GM19438 (cell line): Measurements from ENCODE around the gene FBXW10.
"Not testable (repeated sequence)": the region's sequence is repeated elsewhere in the genome, so short reads cannot be mapped to it uniquely, and the experiment has no call there.

Experiments used
- ATAC-seq: cut with Tn5 transposase; IDR thresholded peaks from one replicate; pipeline ENCODE4 v1.9.1; 2021; ENCODE audit warnings: low read depth; ENCODE audit not compliant: unreplicated experiment

Gene FBXW10

GRCh38 chr17:18750242-18750641, 6.4 kb downstream of the FBXW10 start:
- ATAC-seq = not testable (repeated sequence)

DNA sequence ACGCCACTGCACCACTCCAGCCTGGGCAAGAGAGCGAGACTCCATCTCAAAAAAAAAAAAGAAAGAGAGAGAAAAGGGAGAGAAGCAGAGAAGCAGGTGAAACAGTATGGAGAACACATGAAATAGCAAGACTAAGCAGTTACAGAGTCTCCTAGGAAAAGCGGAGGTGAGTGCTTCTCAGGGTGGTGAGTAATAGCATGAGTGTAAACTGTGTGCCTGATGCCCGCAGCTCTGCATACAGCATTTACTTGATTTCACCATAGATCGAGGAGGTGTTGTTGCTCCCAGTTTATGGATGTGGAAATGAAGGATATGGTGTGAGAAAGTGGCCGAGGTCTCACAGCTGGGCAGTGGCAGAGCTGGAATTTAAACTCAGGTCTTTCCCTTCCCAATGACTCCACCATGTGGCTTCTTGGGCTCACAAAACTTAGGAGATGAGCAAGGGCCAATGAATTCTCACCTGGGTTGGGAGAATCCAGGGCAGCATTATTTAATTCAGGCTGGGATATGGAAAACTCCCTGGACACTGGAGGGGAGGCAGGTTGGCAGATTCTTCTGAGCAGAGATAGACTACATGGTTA, 10.1 kb downstream of the FBXW10 start:
- ATAC-seq = not testable (repeated sequence)

DNA sequence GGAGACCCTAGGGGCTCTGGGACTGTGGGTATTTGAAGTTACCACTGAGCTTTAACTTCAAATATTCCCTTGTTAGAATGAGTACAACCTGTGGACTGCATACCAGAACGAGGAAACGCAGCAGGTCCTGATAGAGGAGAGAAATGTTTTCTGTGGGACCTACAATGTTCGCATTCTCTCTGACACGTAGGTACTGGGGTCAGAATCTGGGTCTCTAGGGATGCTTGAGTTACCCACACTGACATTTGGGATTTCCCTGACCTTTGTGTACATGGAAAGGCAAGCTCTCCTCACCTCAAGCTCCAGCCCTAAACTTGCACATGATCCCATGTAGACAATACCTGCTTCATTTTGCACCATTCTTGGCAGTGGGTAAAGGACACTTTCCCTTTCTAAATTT, 12.1 kb downstream of the FBXW10 start:
- not testable (repeated sequence) for ATAC-seq

DNA sequence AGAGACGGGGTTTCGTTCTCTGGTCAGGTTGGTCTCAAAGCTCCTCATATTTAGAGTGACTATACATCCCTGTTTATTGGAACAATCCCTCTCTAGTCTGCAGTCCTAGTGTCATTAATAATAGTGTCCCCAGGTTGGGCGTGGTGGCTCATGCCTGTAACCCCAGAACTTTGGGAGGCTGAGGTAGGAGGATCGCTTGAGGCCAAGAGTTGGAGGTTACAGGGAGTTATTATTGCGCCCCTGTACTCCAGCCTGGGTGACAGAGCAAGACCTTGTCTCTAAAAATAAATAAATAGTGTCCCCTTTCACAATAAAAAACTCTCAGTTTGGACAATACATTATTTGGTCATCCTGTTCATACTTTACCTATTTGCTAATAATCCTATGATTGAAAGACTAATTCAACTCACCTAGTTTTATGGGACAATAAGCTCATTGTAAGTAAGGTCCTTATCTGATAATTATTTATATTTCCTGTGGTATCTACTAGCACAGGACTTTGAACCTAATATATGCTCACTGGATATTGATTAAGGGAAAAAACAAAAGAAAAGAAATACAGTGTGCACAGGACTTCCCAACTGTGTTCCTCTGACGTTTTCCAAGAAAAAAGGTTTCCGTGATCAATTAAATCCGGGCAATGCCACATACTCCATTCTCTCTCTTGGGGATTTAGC, 13.7 kb downstream of the FBXW10 start:
- ATAC-seq = not testable (repeated sequence)

- ATAC-seq = not testable (repeated sequence)
Observed at GRCh38 chr17:18758344-18758743, 14.5 kb downstream of the FBXW10 start.

DNA sequence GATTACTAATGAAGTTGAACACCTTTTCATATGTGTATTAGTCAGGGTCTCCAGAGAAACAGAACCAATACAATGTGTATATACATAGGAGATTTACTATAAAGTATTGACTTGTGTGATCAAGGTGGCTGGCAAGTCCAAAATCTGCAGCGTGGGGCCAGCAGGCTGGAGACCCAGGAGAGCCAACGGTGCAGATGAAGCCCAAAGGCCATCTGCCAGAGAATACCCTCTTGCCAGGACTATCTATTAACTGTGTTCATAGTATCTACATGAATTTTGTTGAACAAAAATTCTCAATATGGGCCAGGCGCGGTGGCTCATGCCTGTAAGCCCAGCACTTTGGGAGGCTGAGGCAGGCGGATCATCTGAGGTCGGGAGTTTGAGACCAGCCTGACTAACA, 16.4 kb downstream of the FBXW10 start:
- not testable (repeated sequence) for ATAC-seq

GRCh38 chr17:18770572-18770971, 26.7 kb downstream of the FBXW10 start:
- ATAC-seq = not testable (repeated sequence)

DNA sequence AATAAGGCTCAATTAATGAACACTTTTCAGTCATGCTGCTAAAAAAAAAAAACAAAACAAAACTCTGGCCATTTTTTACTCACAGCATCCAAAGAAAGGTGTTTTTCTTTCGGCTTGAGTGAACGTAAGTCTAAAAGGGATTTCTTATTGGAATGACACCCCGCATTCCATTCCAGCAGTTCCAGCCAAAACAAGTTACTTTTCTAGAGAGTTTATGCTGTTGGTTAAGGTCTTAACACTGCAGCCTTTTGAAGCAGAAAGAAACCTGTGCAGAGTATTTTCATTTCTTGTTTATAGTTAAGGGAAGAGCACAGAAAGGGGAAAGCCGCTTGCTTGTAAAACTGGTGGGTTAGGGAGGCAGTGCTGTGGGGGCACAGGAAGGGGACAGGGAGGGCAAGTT, 27.2 kb downstream of the FBXW10 start:
- ATAC-seq = not testable (repeated sequence)

DNA sequence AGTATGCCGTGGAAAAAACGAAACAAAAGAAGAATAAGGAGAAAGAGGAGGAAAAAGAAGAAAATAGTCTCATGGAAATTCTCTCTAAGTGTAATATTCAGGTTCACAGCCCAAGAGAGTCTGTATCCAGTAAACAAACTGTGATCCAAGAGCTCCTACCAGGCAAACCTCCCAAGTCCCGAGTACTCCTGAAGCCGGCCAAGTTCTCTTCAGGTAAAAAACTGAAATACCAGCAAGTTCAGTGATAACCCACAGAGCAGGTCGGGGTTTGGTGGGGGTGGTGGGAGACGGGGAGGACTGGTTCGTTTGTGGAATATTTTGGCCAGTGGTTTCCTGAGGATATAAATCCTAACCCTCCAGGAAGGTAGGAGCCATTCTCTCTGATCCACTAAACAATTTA, 28.6 kb downstream of the FBXW10 start:
- no peak for ATAC-seq

GRCh38 chr17:18780991-18781718, 37.3 kb downstream of the FBXW10 start, which contains the start of gene TVP23B:
Gene TVP23B (plus strand): TSS chr17:18781183. CDS start chr17:18781294, 111 bp downstream.
- peak; percentile 97 for ATAC-seq

- not testable (repeated sequence) for ATAC-seq
Observed at GRCh38 chr17:18781805-18782204, 38.0 kb downstream of the FBXW10 start.

DNA sequence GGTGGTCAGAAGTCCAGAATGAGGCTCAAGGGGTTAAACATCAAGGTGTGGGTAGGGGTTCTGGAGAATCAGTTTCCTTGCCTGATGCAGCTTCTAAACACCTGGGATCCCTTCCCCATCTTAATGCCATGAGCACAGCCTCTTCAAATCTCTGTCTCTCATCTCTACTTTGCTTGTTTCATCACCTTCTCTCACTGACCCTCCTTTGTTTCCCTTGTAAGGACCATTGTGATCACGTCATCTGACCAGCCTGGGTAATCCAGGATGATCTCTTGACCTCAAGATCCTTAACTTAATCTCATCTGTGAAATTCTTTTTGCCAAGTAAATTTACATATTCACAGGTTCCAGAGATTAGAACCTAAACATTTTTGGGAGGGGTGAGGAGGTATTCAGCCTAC, 42.1 kb downstream of the FBXW10 start:
- ATAC-seq = not testable (repeated sequence)

DNA sequence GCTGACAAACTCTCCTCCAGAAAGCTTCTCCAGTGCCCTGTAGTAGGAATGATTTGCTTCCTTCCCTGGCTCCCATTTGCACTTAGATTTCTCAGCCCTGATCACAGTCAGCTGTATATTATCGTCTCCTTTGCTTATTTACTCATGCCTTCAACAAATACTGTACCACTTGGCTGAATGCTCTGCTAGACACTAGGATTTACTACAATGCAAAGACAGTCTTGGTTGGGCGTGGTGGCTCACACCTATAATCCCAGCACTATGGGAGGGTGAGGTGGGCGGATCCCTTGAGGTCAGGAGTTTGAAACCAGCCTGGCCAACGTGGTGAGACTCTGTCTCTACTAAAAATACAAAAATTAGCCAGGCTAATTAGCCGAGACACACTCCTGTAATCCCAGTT, 43.0 kb downstream of the FBXW10 start:
- not testable (repeated sequence) for ATAC-seq

GRCh38 chr17:18791402-18791801, 47.5 kb downstream of the FBXW10 start:
- ATAC-seq = not testable (repeated sequence)

DNA sequence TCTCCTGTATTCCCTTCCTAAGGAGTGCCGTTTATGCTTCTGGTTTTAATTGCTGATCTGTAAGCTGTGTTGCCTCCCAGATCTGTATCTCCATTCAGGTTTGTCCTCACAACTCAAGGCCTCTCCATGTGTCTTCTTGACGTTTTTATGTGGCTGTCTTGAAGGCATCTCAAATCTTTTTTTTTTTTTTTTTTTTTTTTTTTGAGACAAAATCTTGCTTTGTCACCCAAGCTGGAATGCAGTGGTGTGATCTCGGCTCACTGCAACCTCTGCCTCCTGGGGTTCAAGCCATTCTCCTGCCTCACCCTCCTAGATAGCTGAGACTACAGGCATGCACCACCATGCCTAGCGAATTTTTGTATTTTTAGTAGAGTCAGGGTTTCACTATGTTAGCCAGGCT, 51.0 kb downstream of the FBXW10 start:
- ATAC-seq = not testable (repeated sequence)

GRCh38 chr17:18796887-18797286, 53.0 kb downstream of the FBXW10 start:
- ATAC-seq = not testable (repeated sequence)

- ATAC-seq = not testable (repeated sequence)
Observed at GRCh38 chr17:18803458-18804245, 59.8 kb downstream of the FBXW10 start.

GRCh38 chr17:18815924-18816323, 72.1 kb downstream of the FBXW10 start:
- ATAC-seq = not testable (repeated sequence)

DNA sequence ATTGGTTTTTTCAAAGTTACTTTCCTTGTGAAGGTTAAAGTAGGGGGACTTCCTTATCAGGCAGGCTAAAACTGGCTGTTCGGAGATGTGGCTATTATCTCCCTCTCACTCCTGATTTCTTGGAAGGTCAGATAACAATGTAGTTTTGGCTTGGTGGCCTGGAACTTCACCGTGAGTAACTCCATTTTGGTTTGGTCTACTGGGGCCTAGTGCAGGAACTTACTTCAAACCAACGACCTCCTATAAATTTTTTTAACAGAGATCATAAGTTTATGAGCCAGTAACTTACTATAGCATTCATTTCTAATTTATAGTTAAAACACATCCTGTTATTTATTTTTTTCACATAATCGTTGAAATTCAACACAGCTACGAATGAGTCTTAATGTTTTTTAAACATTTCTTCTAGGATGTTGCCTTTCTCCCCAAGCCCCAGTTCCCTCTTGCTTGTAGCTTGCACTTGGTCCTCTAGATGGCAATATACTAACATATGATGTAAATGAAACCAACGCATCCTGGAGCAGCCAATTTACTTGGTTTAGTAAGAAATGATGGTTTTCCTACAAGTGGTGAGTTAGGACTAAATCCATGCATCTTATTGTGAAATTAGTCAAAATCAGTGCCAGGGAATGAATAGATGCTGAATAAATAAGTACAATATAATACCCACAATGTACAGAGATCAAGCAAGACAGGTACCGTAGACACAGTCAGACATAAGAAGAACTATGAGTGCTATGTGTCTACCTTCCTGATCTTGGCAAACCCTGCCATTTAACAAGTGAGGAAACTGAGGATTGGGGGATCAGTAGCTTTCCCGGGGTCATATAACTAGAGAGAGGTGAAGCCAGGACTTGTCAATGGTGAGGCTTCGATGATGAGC, 72.9 kb downstream of the FBXW10 start:
- ATAC-seq = not testable (repeated sequence)

DNA sequence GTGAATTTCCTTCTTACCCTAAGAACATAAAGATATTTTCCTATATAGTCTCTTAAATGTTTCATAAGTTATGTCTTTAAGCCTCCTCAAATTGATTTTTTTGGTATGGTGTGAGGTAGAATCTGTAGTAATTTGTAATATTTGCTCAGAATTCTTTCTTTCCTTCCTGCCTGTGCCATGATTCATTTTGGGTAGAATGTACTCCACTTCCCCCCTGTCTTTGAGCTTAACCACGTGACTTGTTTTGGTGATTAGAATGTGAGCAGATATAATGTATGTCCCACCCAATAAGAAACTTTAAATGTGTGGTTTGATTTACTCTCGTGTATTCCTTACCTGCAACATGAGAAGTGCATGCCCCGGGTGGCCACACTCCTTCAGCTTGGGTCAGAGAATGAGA, 77.6 kb downstream of the FBXW10 start:
- ATAC-seq = not testable (repeated sequence)
